ENCODE data around the gene TXN2. TPM values are rescaled to one million over a fixed set of nuclear protein-coding genes. Genes with fewer than 3 reads are reported as not detected.

TXN2 gene
- total RNA-seq, 1 donor from 2014 or later, result 16.2 TPM

GRCh38 chr22:36442506-36443197, 38.8 kb downstream of the TXN2 start:
- Histone ChIP-seq H3K36me3 (no peaks in the 10 kb centered on the region), H3K27ac (no peak overlapping the region), H3K4me3 (no peak overlapping the region), H3K27me3 (no peaks in the 10 kb centered on the region), H3K4me1 (peaks cover 0 to 4% of the 10 kb centered on the region in 2 donors), H3K9me3 (no peaks in the 10 kb centered on the region)
- intact Hi-C loops (cut with DNase I), result no loop called here
- TF ChIP-seq CTCF (IDR thresholded peaks at IDR 0.05), result no peak
- no peak for DNase-seq (ENCODE audit: low spot score in 2 of 2)

GRCh38 chr22:36440429-36441002, 40.9 kb downstream of the TXN2 start:
- Histone ChIP-seq H3K4me3 (no peak overlapping the region), H3K27ac (no peak overlapping the region), H3K4me1 (peaks cover 0 to 4% of the 10 kb centered on the region in 2 donors), H3K36me3 (no peaks in the 10 kb centered on the region), H3K9me3 (no peaks in the 10 kb centered on the region), H3K27me3 (no peaks in the 10 kb centered on the region)
- no peak for TF ChIP-seq CTCF (IDR thresholded peaks at IDR 0.05)
- intact Hi-C loops (cut with DNase I), result no loop called here
- DNase-seq (ENCODE audit: low spot score in 2 of 2), result no peak

- DNase-seq (ENCODE audit: low spot score in 2 of 2), result no peak
- TF ChIP-seq CTCF (IDR thresholded peaks at IDR 0.05), result no peak
- Histone ChIP-seq H3K4me1 (peaks cover 0 to 4% of the 10 kb centered on the region in 2 donors), H3K4me3 (no peak overlapping the region), H3K27ac (no peak overlapping the region), H3K27me3 (no peaks in the 10 kb centered on the region), H3K9me3 (no peaks in the 10 kb centered on the region), H3K36me3 (no peaks in the 10 kb centered on the region)
- intact Hi-C loops (cut with DNase I), result no loop called here
These were observed 41.8 kb downstream of the TXN2 start for GRCh38 chr22:36439481-36440271.

DNA sequence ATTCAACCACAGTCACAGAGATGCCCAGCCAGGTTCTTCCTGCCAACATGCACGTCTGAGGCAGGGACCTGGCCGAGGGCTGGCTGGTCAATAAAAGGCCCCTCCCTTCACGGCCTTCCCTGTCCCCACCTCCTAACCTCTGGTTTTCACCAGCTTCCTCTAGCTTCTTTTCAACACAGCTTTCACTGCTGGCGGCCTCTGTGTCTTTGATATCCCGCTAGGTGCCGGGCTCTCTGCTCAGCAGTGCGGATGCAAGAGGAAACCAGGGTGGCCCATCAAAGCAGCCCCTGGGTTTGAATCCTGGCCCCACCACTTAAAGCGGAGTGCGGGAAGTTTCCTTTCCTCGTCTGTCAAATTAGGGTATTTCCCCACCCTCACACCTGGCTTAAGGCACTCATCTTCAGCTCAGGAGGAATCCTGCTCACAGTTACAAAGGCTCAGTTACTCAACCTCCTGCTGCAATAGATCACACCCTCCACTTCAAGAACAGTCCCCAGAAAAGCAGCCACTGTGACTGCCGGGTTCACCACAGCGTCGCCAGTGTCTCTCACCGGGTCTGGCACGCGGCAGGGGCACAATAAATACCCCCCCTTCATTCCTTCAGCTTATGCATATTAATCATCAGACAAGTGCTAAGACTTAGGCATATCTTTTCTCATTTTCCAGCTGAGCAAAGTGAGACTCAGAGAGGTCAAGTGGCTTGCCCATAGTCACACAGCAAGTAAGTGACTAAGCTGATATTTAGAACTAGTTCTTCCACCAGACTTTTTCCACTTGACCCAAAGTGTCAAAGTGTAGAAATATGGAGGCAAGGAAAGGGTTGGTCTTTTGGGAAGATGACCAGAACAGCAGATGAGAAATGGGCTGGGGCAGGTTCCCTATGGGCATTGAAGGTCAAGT, 45.7 kb downstream of the TXN2 start:
- Histone ChIP-seq H3K4me1 (peaks cover 0 to 4% of the 10 kb centered on the region in 2 donors), H3K9me3 (no peaks in the 10 kb centered on the region), H3K27ac (no peak overlapping the region), H3K4me3 (no peak overlapping the region), H3K27me3 (no peaks in the 10 kb centered on the region), H3K36me3 (no peaks in the 10 kb centered on the region)
- no peak for TF ChIP-seq CTCF (IDR thresholded peaks at IDR 0.05)
- intact Hi-C loops (cut with DNase I), result no loop called here
- no peak for DNase-seq (ENCODE audit: low spot score in 2 of 2)

Data from ascending aorta (tissue), 2 donors.